A549 (cell line): Measurements from ENCODE around the gene RBCK1.
"Not testable (repeated sequence)": the region's sequence is repeated elsewhere in the genome, so short reads cannot be mapped to it uniquely, and the experiment has no call there.

Experiments
- CTCF ChIP-seq: fragments of >200 bp; sonication (Bioruptor Twin); formaldehyde crosslinking; IDR thresholded peaks from 3 replicates; pipeline ENCODE4 v1.5.1; 2016
- EP300 ChIP-seq, 2 experiments: fragments of >200 bp; sonication (Bioruptor Twin); formaldehyde crosslinking; IDR thresholded peaks; 2 replicates in 1 of 2; 3 replicates in 1 of 2; pipeline ENCODE4 v1.6.1; 2016 to 2017
- HDAC2 ChIP-seq: fragments of 200-600 bp; sonication (generic); IDR thresholded peaks from 2 replicates; pipeline ENCODE4 v1.6.1; 2016
- JUNB ChIP-seq: fragments of >200 bp; sonication (Bioruptor Twin); formaldehyde crosslinking; IDR thresholded peaks from 2 replicates; pipeline ENCODE4 v1.6.1; 2016
- MAX ChIP-seq: IDR thresholded peaks from 2 replicates; pipeline ENCODE4 v1.6.1; 2012
- MYC ChIP-seq: IDR thresholded peaks from 2 replicates; pipeline ENCODE4 v1.6.1; 2012; ENCODE audit warnings: mild to moderate bottlenecking, inconsistent platforms, low read length, improper control_type of control experiment, borderline replicate concordance
- POLR2A ChIP-seq: IDR thresholded peaks from 2 replicates; pipeline ENCODE4 v1.6.1; 2012; ENCODE audit warnings: mild to moderate bottlenecking, low read length
- RAD21 ChIP-seq, 2 experiments: fragments of >200 bp in 1 of 2; sonication (Bioruptor Twin) in 1 of 2; formaldehyde crosslinking in 1 of 2; IDR thresholded peaks in 1 of 2; conservative IDR thresholded peaks in 1 of 2; 2 replicates in 1 of 2; 3 replicates in 1 of 2; pipeline ENCODE4 v1.6.1; 2012 to 2018; ENCODE audit warnings: inconsistent platforms in 1 of 2
- RCOR1 ChIP-seq: fragments of 150-350 bp; IDR thresholded peaks from 2 replicates; pipeline ENCODE4 v1.6.1; 2014; ENCODE audit warnings: antibody characterized with exemption, low read length, low read depth
- SMC3 ChIP-seq: fragments of >200 bp; sonication (Bioruptor Twin); formaldehyde crosslinking; IDR thresholded peaks from 3 replicates; pipeline ENCODE4 v1.6.1; 2018; ENCODE audit warnings: inconsistent platforms
- SREBF2 ChIP-seq: fragments of 450-650 bp; IDR thresholded peaks from 2 replicates; pipeline ENCODE4 v1.6.1; 2014; ENCODE audit warnings: mild to moderate bottlenecking, moderate library complexity
- USF2 ChIP-seq: fragments of 450-650 bp; IDR thresholded peaks from 2 replicates; pipeline ENCODE4 v1.6.1; 2014; ENCODE audit warnings: antibody characterized with exemption

- TF ChIP-seq CTCF; RAD21 (conservative IDR thresholded peaks at IDR 0.05 in 1 of 2, IDR thresholded peaks at IDR 0.05 in 1 of 2); HDAC2; USF2; MYC; EP300 (IDR thresholded peaks at IDR 0.05); SMC3; POLR2A; SREBF2; MAX; RCOR1; JUNB: not testable (repeated sequence)
Observed at GRCh38 chr20:393296-393695, 14.8 kb upstream of the RBCK1 start.
